ENCODE measurements around the gene ANXA9.

Gene ANXA9, protein sequence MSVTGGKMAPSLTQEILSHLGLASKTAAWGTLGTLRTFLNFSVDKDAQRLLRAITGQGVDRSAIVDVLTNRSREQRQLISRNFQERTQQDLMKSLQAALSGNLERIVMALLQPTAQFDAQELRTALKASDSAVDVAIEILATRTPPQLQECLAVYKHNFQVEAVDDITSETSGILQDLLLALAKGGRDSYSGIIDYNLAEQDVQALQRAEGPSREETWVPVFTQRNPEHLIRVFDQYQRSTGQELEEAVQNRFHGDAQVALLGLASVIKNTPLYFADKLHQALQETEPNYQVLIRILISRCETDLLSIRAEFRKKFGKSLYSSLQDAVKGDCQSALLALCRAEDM

DNA sequence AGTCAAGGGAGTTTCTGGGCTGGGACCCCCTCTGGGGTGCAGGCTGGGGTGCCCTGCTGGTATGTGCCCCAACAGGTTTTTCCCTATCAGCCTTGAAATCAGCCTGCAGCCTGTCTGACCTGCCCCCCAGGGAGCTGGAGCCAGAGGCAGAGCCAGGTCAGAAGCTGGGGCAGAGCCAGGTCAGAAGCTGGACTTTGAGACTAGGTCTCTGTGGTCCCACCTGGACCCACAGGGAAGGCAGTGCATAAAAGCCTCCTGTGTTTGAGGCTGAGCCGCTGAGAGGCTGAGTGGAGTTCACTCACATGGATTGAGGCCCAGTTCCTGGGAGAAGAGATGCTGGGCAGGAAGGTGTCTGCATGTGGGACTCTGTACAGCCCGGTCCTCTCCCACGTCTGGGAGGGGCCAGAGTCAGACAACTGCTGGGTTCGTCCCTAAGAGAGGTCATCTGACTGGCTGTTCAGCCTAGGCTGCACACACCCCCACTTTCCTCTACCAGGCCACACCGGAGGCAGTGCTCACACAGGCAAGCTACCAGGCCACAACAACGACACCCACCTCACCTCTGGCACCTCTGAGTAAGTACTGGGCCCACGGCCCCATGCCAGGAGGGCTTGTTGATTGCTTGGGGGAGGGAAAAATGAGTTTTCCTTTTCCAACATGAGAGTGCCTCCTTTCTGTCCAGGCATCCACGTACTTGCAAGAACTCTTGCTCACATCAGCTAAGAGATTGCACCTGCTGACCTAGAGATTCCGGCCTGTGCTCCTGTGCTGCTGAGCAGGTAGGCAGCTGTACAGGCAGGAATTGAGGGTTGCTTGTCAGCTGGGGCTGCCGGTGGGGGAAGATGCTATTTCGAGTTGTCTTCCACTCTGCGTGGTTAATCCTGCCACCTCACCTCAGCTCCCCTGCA lies at the start of gene ANXA9:
TSS of gene ANXA9 (plus strand) at position 488 of the 908 bp plus-strand sequence. CDS start 814 bp downstream, outside the sequence.
- DNase-seq = no peak

DNA sequence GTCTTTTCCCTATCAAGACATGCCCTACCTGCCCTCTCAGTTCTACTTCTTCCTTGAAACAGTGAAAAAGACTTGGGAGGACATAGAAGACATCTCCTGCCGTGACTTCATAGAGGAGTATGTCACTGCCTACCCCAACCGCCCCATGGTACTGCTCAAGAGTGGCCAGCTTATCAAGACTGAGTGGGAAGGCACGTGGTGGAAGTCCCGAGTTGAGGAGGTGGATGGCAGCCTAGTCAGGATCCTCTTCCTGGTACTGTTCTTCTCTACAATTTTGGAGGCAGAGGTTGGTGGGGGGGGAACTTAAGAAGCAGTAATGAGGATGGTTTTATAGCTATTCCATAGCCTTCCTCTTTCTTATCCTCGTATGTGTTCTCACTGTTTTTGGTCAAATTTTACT lies 37.2 kb upstream of the ANXA9 start:
- no peak for DNase-seq

DNA sequence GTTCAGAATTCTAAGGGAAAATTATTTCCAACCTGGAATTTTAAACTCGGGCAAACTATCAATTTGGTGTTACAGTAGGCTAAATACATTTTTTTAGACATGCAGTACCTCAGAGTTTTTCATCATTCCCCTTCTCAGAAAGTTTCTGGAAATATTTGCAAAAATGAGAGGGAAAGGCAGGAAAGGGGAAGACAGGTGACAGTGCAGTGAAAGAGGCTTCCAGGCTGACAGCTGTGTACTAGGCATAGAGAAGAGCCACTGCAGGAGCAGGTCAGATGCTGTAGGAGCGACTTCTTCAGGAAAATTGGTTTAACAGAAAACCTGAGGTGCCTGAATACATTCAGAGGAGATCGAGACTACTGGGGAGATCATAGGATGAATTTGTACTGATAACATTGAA lies 27.4 kb upstream of the ANXA9 start:
- DNase-seq = no peak

DNA sequence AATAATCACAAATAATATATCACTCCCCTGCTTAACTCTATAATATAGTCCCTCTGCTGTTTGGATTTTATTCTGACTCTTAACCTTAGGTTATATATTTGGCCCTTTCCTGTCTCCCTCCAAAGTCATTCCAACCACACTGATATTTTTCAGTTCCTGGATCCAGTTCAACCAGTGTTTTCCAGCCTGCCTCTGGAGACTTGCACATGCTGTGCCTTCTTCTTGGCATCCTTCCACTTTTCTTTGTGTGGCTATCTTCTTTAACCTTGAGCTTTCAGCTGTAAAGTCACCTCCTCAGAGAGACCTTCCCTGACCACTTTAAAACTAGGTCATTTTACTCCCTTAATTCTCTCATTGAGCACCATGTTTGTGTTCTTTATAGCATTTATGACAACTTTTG lies 26.8 kb upstream of the ANXA9 start:
- no peak for DNase-seq

DNA sequence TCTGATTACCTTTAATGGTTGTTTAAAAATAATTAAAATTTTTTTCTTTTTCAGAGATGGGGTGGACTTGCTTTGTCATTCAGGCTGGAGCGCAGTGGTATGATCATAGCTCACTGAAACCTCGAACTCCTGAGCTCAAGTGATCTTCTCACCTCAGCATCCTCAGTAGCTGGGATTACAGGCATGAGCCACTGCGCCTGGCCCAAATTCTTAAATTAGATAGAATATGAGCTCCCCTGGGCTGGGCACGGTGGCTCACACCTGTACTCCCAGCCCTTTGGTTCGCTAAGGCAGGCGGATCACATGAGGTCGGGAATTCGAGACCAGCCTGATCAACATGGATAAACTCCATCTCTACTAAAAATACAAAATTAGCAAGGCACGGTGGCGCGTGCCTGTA lies 24.4 kb upstream of the ANXA9 start:
- no peak for DNase-seq

DNA sequence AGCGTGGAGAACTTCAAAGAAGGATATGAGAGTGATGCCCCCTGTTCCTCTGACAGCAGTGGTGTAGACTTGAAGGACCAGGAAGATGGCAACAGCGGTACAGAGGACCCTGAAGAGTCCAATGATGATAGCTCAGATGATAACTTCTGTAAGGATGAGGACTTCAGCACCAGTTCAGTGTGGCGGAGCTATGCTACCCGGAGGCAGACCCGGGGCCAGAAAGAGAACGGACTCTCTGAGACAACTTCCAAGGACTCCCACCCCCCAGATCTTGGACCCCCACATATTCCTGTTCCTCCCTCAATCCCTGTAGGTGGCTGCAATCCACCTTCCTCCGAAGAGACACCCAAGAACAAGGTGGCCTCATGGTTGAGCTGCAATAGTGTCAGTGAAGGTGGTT lies 21.4 kb upstream of the ANXA9 start:
- no peak for DNase-seq

DNA sequence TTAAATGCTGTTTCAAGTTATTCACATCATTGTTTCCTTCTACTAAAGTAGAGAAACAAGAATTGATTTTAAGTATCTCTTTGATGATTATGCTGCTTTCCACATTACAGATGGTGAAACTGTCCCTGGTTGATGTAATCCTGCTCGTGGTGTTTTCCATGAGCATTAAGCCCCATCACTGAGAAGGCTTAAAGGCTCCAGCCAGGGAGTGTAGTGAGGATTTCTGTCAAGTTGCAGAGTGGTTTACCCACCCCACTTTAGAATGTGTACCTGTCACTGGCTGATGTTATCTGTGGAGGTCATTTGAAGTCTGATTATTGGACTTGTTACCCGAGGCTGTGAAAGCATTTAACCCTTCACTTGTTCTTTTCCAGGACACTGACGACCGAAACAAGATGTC lies 20.3 kb upstream of the ANXA9 start:
- DNase-seq = no peak

DNA sequence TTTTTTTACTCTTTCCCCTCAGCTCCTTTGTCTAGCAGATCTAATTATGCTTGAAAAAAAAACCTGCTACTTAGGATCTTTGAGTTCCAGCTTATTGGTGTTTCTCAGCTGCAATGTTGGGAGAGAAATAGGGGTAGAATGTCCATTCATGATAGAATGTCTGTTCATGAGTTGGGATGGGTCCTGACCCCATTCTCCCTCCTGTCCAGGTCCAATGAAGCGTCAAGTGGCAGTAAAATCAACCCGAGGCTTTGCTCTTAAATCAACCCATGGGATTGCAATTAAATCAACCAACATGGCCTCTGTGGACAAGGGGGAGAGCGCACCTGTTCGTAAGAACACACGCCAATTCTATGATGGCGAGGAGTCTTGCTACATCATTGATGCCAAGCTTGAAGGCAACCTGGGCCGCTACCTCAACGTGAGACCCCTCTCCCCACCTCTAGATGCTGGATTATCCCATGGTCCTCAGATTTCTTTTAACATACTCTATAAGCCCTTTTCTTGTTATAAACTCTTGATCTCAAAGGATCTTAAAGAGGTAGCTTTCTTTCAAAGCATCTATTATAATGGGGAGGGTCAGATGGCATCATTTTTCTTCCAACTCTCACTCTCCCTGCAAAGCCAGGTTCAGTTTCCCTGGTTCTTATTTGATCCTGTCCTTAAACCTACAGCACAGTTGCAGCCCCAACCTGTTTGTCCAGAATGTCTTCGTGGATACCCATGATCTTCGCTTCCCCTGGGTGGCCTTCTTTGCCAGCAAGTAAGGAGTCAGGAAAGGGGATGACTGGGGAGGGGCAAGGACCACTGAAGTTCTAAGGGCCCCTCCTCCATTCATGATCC lies 18.6 kb upstream of the ANXA9 start:
- no peak for DNase-seq

DNA sequence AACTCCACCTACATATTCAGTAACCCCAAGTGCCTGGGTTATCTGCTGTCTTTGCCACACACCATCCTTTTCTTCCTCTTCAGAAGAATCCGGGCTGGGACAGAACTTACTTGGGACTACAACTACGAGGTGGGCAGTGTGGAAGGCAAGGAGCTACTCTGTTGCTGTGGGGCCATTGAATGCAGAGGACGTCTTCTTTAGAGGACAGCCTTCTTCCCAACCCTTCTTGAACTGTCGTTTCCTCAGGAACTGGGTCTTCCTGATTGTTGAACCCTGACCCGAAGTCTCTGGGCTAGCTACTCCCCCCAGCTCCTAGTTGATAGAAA lies 18.0 kb upstream of the ANXA9 start:
- DNase-seq = no peak

DNA sequence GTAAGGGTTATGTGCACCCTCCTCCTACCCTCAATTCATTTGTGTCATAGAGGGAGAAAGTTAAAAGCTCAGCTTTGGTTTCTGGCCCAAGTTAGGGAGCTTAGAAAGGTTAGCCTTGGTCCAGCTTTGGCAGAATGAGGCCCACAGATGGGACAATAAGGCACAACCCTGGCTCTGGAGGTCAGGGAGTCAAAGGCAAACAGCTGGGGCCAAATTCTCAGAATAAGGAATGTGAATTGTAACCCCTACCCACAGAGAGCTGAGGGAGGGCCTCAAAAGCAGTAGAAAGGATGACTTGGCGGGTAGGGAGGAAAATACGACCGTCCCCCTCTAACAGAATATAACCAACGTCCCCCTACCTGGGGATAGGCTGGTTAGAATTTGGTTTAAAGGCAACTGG lies 16.5 kb upstream of the ANXA9 start:
- no peak for DNase-seq

DNA sequence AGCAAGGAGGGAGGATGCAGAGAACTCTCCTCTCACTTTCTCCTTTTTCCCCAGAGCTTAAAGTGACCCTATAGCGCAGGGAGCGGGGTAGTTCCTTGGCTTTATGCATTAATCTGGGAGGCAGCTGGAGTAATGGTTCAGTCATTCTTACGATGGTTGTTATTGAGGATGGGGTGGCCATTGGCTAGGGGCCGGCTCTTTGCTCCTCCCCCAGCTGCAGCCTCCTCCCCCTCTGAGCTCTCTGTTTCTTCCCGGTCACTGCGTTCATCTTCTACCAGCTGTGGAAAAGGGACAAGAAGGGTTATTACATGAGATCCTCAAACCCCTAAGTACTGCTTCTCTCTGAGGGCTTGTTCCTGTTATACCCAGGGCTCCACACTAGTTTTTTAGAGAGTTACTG lies 16.1 kb upstream of the ANXA9 start:
- DNase-seq = peak; percentile 56

DNA sequence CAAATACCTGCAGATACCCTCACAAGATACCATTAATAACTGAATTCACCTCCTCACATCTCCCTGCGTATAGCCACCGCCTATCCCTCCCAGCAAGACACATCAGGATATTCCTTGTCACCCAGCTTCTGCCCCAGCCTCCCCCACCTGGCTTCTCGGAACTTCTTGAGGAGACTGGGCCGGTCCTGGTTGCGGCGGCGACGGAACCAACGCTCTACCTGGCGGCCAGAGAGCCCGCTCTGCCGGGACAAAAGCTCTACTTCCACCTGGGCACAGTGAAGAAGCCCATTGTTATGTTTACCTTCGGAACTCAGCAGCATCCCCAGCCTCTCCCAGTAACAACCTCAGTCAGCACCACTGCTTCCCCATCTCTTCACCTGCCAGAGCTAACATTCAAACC lies 14.2 kb upstream of the ANXA9 start:
- DNase-seq = no peak

DNA sequence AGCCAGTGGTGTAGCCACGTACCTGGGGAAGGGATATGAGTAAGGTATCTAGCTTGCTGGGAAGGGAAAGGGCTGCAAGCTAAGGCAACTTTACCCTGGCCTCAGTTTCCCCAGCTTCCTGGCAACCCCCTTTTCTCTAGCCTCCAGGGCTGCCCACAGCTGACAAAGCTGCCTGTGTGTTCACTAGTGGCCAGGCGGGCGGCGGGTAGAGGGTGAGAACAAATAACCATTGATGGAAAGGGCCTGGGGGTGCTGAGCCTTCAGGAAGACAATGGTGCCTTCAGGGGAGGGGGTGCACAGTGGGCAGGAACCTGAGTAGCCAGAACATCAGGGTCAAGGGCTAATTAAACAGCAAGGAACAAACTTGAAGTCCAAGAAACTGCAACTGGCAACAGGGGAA lies 13.6 kb upstream of the ANXA9 start:
- peak; percentile 72 for DNase-seq

DNA sequence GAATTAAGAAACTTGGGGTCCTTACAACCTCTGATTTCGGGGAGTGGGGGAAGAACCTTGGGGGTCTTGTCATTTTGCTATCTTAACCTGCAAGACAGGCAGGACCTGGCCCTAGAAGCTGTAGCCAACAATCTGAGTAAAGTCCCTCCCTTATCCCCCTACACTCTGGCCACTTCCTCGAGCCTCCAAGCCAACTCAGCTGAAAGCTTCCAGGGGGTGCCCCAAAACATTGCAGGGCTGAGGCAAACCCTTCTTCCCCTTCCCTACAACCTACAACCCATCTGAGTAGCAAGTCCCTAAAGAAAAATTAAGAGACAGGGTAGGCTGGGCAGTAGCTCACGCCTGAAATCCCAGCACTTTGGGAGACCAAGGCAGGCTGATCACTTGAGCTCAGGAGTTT lies 12.5 kb upstream of the ANXA9 start:
- DNase-seq = no peak

DNA sequence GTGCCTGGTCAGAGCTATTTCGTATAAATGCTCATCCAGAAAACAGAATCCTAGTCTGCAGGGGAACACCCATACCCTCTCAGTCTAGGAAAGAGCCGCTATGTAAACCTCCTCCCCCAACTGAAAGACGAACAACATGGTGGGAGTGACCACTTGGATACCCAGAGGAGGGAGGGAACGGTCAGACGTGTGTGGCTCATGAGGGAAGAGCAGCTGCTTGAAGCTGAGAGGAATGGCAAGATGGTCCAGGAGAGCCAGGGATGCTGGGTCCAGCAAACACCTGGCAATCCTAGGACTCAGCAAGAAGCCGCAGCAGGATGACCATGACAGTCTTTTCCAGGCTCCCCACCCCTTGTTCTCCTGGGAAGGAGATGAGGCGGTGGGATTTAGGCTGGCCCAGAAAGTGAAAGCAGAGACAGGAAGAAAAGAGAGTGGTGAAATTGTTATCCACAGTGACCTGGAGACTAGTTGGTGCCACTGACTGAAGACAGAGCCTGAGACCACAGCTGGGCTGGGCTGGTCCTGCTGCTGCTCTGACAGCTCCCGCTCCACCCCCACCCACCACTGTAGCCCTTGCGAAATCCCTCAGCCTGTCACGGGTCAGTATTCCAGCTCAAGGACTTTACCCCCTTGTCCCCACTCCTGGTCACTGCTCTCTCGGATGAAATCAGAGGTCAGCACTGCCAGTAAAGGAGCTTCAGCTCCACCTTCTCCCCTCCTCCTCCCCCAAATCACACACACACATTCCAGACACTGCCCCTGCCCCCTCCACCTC lies 11.1 kb upstream of the ANXA9 start:
- DNase-seq = no peak

DNA sequence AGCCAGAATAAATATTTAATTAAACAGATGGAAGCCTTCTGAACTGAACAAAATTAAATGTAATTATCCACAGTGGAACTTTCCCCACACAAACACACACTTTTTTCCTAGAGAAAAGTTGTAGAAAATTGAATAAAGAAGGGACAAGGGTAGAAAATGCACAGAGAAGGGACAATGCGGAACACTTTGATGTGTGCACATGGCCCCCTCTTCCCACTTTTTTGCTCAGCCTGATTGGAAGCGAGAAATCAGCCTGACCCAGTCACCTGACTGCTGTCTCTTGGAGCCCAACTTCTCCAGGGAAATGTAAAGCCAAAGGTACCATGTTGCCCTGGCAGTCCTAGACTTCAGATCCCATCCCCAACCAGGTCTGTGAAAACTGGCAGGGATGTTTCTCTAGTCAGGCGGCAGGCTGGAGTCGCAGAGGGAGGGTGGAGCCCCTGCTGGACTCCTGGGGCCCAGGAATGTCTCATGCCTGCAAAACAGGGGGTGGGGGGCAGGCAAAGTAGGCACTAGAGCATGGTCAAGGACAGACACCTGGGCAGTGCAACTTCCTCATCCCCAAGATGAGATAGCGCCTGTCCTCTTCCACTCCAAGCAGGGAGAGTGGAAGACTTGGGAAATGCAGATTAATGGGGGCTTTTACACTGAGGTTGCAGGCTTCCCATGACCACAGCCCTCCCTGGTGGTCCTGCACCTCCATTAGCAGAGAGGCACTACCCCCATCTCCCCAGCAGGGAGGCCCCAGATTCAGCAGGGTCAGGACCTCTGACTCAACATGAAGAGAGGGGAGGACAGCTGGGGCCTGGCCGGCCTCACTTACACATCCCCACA lies 10.3 kb upstream of the ANXA9 start:
- DNase-seq = no peak

DNA sequence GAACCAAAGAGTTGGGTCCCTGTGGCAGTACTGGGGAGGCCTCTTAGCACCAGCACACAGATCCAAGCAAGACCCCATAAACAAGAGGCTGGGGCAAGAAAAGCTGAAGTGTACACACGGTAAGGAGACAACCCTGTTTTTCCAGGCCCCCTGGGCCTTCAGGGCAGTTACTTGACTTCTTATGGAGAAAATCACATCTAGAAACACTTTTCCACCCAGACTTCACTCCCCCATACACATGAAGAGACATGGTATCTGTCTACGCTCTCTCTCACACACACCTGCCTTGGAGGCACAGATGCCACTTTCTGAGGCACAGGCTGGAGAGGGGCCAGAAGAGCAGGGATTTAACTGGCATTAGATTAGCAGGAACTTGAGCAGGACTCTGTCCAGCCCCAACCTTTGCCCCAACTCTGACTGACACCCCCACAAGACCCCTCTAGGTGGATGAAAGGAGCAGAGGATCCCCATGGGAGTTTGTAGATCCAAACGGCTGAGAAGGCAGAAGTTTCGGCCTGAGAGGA lies 9.6 kb upstream of the ANXA9 start:
- no peak for DNase-seq

DNA sequence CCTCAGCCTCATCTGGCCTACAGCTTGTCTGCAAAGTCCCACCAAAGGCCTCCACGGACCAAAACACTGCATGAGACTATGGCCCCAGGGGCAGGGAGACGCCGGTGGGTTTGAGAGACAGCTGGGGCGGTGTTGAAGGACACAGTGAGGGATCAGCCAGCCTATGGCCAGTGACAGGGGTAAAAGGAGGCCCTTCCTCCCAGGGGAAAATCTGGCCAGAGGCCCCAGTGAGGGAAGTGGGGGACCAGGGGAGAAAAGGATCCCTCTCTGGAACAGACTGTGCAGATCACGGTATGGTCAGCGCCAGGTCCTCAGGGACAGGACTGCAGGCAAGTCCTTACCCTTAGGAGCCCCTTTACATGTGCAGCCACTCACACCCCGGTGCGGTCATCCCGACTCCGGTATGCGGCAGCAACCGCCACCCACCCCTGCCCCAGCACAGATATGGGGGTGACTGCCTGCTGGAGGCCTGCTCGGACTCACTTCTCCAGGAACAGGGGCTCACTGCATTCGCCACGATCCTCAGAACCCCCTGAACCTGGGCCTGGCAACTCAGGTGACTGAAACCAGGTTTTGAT lies 8.7 kb upstream of the ANXA9 start:
- no peak for DNase-seq

DNA sequence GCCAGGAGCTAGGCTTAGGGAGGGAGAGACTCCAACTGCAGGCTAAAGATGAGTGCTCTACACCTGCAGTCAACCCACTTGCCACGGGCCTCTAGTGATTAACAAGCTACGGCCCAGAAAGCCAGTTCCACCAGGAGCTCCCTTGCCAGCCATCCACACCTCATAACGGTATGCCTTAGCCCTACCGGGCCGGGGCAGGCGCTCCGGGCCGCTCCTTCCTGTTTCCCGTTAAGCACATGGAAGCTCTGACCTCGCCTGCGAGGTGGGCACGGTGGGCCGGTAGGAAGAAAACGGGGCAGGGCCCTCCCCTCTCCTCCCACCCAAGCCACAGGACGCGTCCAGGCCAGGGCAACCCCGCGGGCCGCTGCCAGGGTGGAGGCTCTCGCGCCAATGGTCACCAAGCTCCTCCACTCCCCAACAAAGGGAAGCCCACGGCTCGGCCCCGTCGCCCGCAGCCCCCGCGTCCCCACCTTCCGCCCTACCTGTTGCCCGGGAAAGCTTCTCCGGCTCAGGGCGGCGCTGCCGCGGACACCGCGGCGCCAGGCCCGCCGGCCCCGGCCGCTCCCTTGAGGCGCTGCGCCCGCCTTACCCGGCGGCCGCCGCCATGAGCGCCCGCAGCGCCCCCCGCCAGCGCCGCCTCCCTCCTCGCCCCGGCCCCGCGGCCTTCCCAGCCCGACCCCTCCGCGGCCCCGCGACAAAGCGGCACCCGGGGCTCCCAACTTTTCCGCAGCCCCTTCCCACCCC lies 8.1 kb upstream of the ANXA9 start:
- peak; percentile 32 for DNase-seq

All from midbrain (tissue), 1 donor.